Testis (tissue), 3 donors: ENCODE measurements around the gene UNK. TPM values are rescaled to one million over a fixed set of nuclear protein-coding genes. Genes with fewer than 3 reads are reported as not detected.
"Not testable (repeated sequence)": the region's sequence is repeated elsewhere in the genome, so short reads cannot be mapped to it uniquely, and the experiment has no call there.

ENCODE experiments used
- DNase-seq: peaks from one replicate; pipeline ENCODE4 v3.0.0-alpha.2; 2019
- H3K27ac ChIP-seq, 2 donors: fragments of 200-600 bp; sonication (generic); one replicate each; pipeline ENCODE4 v1.5.1; 2019
- H3K27me3 ChIP-seq: fragments of 200-600 bp; sonication (generic); one replicate; pipeline ENCODE4 v1.5.1; 2019
- H3K36me3 ChIP-seq: fragments of 200-600 bp; sonication (generic); one replicate; pipeline ENCODE4 v1.5.1; 2017; ENCODE audit warnings: low read depth; ENCODE audit errors: missing control alignments
- H3K4me1 ChIP-seq: fragments of 200-600 bp; sonication (generic); one replicate; pipeline ENCODE4 v1.5.1; 2019
- H3K4me3 ChIP-seq, 2 donors: fragments of 200-600 bp; sonication (generic); one replicate each; pipeline ENCODE4 v1.5.1; 2017 to 2019
- H3K9me3 ChIP-seq: fragments of 200-600 bp; sonication (generic); one replicate; pipeline ENCODE4 v1.5.1; 2017
- POLR2A ChIP-seq: fragments of 450-650 bp; IDR thresholded peaks from one replicate; pipeline ENCODE4 v1.6.1; 2017; ENCODE audit warnings: antibody characterized with exemption, mild to moderate bottlenecking, moderate library complexity
- WGBS, 2 donors: methylation state at CpG; one replicate each; pipeline ENCODE4 v1.1.5; 2018; 5-methylcytosine and 5-hydroxymethylcytosine counted together
- intact Hi-C: fragments of 100-400 bp; cut with DNase I; formaldehyde crosslinking; loops from one replicate; pipeline ENCODE4 v1.15.1; 2023; ENCODE audit warnings: low total_unique reads
- polyA plus RNA-seq: library from polyadenylated mRNA; stranded (reverse); fragments of 350-450 nt; fragmentation: Illumina TruSeq; extraction: RNeasy Lipid Tissue Mini Kit (QIAGEN cat#74804); gene quantifications from one replicate; pipeline ENCODE4 v1.2.3, GENCODE V29; 2014; ENCODE audit warnings: low read depth, low replicate concordance; ENCODE audit not compliant: insufficient read depth
- total RNA-seq, 2 donors: library from RNA; depleted of rRNA; stranded (reverse); fragments of >200 nt; gene quantifications; one replicate each; pipeline ENCODE4 v1.2.3, GENCODE V29; 2016
- TF ChIP-seq, protein P1 (sequence below), 3 experiments: fragments of 450-650 bp in 2 of 3; fragments of 200-600 bp in 1 of 3; sonication (generic) in 1 of 3; IDR thresholded peaks; one replicate each; pipeline ENCODE4 v1.5.1; 2016 to 2019; ENCODE audit warnings: antibody characterized with exemption in 3 of 3, mild to moderate bottlenecking in 2 of 3, moderate library complexity in 1 of 3

Gene UNK
- total and polyA plus RNA-seq, 3 donors from 2014 or later: 57.2 to 76.0 (median 66.7) TPM

DNA sequence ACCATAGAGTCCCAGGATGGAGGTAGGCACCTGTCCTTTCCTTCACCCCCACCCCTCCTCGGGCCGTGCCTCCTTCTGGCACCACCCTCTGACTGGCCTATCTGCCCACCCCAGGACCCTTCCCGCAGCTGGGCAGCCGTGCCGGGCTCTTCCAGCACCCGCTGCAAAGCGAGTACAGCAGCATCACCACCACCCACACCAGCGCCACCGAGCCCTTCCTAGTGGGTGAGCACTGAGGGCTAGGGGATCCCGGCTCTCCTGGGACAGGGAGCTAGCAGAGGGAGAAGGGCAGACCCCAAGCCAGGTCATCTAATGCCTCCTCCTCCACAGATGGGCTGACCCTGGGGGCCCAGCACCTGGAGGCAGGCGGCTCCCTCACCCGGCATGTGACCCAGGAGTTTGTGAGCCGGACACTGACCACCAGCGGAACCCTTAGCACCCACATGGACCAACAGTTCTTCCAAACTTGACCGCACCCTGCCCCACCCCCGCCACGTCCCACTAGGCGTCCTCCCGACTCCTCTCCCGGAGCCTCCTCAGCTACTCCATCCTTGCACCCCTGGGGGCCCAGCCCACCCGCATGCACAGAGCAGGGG lies 27.4 kb upstream of the UNK start:
- TF ChIP-seq POLR2A: no peak
- TF ChIP-seq, protein P1, sequence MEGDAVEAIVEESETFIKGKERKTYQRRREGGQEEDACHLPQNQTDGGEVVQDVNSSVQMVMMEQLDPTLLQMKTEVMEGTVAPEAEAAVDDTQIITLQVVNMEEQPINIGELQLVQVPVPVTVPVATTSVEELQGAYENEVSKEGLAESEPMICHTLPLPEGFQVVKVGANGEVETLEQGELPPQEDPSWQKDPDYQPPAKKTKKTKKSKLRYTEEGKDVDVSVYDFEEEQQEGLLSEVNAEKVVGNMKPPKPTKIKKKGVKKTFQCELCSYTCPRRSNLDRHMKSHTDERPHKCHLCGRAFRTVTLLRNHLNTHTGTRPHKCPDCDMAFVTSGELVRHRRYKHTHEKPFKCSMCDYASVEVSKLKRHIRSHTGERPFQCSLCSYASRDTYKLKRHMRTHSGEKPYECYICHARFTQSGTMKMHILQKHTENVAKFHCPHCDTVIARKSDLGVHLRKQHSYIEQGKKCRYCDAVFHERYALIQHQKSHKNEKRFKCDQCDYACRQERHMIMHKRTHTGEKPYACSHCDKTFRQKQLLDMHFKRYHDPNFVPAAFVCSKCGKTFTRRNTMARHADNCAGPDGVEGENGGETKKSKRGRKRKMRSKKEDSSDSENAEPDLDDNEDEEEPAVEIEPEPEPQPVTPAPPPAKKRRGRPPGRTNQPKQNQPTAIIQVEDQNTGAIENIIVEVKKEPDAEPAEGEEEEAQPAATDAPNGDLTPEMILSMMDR (IDR thresholded peaks at IDR 0.05): no peak
- intact Hi-C loops: no loop called here
- DNase-seq: no peak

GRCh38 chr17:75758131-75758905 lies 26.3 kb upstream of the UNK start:
- intact Hi-C loops: no loop called here
- peak overlapping the region in 1 of 2 donors; percentile 35 for H3K27ac ChIP-seq
- H3K4me1 ChIP-seq: peaks cover 17% of the 10 kb centered on the region
- no peak for TF ChIP-seq POLR2A
- TF ChIP-seq, protein P1 (IDR thresholded peaks at IDR 0.05): no peak
- 88 to 100% methylated on average over 2 to 37 of the region's 41 CpGs for WGBS, 2 donors
- H3K4me3 ChIP-seq: no peak overlapping the region
- no peaks in the 10 kb centered on the region for H3K27me3 ChIP-seq
- DNase-seq: no peak
- H3K9me3 ChIP-seq: no peaks in the 10 kb centered on the region
- H3K36me3 ChIP-seq: no peaks in the 10 kb centered on the region

More for the DNA sequence above, 27.4 kb upstream of the UNK start:
- Histone ChIP-seq H3K27me3 (no peaks in the 10 kb centered on the region), H3K4me1 (peaks cover 17% of the 10 kb centered on the region), H3K27ac (no peak overlapping the region), H3K4me3 (peak overlapping the region in 1 of 2 donors; percentile 7), H3K9me3 (no peaks in the 10 kb centered on the region), H3K36me3 (no peaks in the 10 kb centered on the region)
- WGBS, 2 donors: 50 to 91% methylated on average over 2 to 21 of the region's 21 CpGs

- TF ChIP-seq, protein P1 (IDR thresholded peaks at IDR 0.05): no peak
- no peak for TF ChIP-seq POLR2A
- Histone ChIP-seq H3K9me3 (no peaks in the 10 kb centered on the region), H3K27ac (no peak overlapping the region), H3K27me3 (no peaks in the 10 kb centered on the region), H3K4me3 (no peak overlapping the region), H3K4me1 (peaks cover 15% of the 10 kb centered on the region), H3K36me3 (no peaks in the 10 kb centered on the region)
- intact Hi-C loops: no loop called here
- WGBS, 2 donors: 56 to 73% methylated on average over 3 of the region's 3 CpGs
- peak; percentile 75 for DNase-seq
These were observed 25.1 kb upstream of the UNK start for GRCh38 chr17:75759457-75759856.

DNA sequence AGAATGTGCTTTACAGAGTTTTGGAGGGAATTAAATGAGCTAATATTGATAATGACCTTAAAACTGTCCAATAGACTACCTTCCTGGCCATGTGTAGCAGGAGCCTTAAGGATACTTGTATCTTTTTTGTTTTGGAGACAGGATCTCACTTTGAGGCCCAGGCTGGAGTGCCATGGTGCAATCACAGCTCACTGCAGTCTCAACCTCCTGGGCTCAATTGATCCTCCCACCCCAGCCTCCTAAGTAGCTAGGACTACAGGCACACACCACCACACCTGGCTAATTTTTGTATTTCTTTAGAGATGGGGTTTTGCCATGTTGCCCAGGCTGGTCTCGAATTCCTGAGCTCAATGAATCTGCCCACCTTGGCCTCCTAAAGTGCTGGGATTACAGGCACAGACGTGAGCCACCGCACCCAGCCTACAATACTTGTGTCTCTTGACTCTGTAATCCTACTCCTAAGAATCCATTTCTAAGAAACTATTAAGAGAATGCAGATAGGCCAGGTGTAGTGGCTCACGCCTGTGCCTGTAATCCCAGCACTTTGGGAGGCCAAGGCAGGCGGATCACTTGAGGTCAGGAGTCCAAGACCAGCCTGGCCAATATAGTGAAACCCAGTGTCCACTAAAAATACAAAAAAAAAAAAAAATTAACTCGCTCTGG lies 24.5 kb upstream of the UNK start:
- H3K27me3 ChIP-seq, H3K27ac ChIP-seq, DNase-seq, intact Hi-C loops, H3K9me3 ChIP-seq, H3K4me3 ChIP-seq, H3K36me3 ChIP-seq: not testable (repeated sequence)
- H3K4me1 ChIP-seq: peaks cover 17% of the 10 kb centered on the region
- WGBS, 2 donors: 96 to 100% methylated on average over 6 of the region's 6 CpGs

DNA sequence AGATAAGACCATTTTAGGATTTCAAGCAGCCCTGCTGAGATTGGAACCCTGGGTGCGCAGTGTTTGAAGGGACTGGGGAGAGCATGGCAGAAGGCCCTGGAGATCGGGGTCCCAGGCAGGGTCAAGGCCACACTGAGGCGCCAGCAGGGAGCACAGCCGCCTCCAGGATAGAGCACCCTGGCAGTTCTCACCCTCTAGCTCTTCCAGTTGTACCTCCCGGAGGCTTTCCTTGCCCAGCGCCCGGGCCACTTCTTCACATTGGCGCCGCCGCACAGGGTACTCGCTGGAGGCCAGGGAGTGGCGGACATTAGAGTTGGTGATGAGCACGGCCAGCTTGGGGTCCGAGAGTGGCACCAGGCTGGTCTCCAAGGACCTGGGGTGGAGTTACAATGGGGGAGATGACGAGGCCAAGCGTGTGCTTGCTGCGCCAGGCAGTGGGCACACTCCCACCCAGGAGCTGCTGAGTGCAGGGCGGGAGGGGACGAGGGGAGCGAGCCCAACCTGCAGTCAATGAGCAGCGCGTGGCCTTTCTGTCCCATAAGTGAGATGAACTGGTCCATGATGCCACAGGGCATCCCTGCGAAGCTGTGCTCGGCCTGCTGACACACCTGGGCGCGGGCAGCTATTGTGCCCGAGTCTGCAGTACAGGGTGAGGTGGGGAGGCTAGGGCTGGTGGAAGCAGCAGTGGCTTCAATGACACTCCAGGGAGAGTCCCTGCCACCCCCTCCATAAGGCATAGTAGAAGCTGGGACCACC lies 21.9 kb upstream of the UNK start:
- 91 to 96% methylated on average over 26 to 27 of the region's 27 CpGs for WGBS, 2 donors
- DNase-seq: no peak
- Histone ChIP-seq H3K4me3 (no peak overlapping the region), H3K9me3 (no peaks in the 10 kb centered on the region), H3K27ac (no peak overlapping the region), H3K27me3 (no peaks in the 10 kb centered on the region), H3K36me3 (no peaks in the 10 kb centered on the region), H3K4me1 (peaks cover 21% of the 10 kb centered on the region)
- TF ChIP-seq, protein P1 (IDR thresholded peaks at IDR 0.05): no peak
- TF ChIP-seq POLR2A: no peak
- intact Hi-C loops: no loop called here
